NOMO-1 treated with DMSO at 0.1 percent for 48 hours (cell line): ENCODE data around the gene ZNF511.

ENCODE experiments used
- DNase-seq: peaks from one replicate; lab custom pipeline; 2025; ENCODE audit not compliant: unreplicated experiment; lab: John Stamatoyannopoulos, UW

ZNF511 gene

GRCh38 chr10:133292919-133293809, 15.6 kb upstream of the ZNF511 start:
- DNase-seq = peak; percentile 17

- DNase-seq = no peak
Observed at GRCh38 chr10:133293810-133294119, 14.9 kb upstream of the ZNF511 start.

DNA sequence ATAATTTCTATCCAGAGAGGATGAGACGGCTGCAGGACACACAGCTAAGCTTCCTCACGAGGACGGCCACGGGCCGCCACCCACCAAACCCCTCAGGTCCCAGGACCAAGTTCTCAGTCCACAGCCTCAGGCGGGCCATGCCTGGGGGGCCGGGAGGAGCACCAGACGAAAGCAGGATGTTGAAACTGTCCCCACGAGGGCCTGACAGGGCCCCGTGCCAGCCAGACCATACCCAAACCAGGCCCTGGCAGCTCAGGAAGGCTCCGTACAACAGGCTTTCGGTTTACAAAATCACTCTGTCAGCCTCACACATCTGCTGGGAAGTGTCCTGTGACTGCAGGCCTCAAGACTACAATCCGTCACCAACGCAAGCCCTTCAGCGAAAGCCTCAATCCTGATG, 14.5 kb upstream of the ZNF511 start:
- no peak for DNase-seq

DNA sequence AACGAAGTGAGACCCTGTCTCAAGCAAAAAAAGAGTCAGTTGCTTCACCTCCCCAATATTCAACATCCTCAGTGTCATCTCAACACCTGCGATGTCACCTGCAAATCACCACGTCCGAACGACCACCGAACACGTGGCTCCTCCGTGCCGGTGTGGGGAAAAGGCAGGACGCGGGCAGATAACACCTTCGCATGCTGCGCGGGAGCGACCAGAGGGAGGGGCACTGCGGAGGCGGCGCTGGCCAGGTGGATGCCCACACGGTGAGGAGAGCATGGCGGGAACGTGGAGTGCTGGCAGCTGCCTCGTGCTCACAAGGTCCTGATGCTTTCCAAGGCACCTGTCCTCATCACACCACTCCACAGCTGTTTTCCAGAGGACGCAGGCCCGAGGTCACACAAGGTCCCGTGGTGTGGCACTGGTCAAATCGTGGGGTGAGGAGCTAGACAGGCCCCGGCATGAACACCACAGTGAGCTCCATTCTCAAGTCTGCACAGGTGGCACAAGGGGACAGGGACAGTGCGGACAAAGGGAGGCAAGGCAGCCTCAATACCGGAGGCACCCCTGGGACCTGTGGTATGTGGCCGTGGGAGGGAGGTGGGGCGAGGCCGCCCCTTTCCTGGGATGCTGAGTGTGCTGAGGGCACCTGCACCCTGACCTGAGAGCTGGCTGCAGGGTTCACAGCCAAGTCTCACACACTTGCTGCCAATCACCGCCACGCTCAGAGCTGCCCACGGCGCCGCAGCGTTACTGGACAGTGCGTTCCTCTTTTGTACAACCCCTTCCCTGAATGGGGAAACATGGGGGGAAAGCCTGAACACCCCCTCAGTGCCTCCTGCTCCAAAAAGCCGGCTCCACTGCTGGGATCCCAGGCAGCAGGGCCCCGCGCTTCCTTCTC, 13.0 kb upstream of the ZNF511 start:
- DNase-seq = no peak

DNA sequence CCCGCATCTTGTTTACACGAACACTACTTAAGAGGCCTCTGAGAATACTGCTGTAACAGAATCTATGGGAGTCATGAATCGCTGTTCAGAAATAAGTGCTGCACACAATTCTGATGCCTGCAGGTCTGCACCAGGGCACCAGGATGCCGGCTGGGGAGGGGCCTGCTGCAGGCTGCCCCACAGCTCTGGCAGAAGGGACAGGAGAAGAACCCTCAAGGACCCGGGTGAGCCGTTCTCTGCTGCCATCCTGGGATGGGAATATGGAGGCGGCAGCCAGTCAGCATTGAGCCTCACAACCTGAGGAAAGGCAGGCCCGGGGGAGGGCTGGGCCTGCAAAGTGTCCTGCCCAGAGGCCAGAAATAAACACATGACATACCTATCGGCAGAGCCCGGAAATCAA, 11.2 kb upstream of the ZNF511 start:
- DNase-seq = no peak

GRCh38 chr10:133298466-133298865, 10.2 kb upstream of the ZNF511 start:
- DNase-seq = no peak

- DNase-seq = no peak
Observed at GRCh38 chr10:133299224-133299623, 9.5 kb upstream of the ZNF511 start.

GRCh38 chr10:133299738-133300137, 9.0 kb upstream of the ZNF511 start:
- no peak for DNase-seq

GRCh38 chr10:133302230-133302629, 6.5 kb upstream of the ZNF511 start:
- DNase-seq = no peak

DNA sequence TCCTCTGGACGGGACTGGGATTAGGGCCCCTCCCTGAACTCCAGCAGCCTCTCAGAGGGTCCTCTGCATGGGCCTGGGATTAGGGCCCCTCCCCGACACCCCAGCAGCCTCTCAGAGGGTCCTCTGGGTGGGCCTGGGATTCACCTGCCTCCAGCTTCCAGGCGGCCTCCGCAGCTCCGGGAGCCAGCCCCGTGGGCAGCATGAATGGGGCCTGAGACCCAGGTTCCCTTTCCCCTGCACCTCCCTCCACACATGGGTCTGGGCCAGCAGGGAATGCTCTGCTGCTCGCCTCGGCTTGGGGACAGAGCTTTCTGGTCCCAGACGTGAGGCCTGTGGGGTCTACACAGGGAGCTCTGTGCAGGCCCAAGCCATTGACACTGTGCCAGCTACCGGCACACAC, 5.5 kb upstream of the ZNF511 start:
- no peak for DNase-seq

GRCh38 chr10:133306097-133306476, 2.6 kb upstream of the ZNF511 start:
- DNase-seq = no peak

DNA sequence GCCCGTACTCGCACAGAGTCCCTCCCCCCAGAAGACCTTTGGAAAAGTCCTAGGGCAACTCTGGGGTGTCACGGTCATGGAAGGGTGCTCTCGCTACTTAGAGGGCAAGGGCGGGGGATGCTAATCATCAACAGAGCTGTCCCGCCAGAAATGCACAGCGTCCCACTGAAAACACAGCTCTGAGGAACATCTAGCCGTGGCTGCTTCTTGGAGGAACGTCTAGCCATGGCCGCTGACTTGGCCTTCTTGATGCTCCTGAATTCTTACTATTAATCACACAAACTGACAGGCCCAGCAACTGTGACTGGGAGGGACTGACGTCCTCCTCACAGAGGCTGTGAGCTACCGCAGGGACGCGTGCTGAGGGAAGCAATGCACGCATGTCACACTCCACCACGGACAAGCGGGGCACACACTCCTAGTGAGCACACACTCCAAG, 1.8 kb upstream of the ZNF511 start:
- DNase-seq = no peak

DNA sequence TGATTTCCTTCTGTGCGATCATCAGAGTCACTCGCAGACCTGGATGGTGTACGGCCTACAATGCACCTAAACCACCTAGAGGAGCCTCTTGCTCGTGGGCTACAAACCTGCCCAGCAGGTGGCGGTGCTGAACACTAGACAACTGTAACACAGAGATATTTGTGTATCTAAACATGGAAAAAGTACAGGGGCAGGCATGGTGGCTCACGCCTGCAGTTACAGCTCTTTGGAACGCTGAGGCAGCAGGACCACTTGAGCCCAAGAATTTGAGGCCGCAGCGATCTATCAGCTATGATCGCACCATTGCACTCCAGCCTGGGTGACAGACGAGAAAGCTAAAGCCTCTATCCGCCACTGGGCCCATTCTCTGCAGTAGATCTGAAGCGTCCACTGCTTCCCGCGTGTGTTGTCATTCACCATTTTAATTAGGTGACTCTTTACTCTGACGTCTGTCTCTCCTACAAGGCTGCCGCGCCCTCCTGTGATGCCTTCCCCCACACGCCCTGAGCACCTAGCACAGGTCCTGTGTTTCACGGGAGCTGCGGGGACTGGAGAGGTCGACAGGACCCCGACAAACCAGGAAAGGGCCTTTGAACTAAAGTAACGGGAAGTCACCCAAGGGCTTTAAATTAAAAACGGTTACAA, 816 bp upstream of the ZNF511 start:
- peak; percentile 53 for DNase-seq

GRCh38 chr10:133309100-133309719, 496 bp downstream of the ZNF511 start:
- peak; percentile 62 for DNase-seq

GRCh38 chr10:133309720-133310398, 1.1 kb downstream of the ZNF511 start:
- no peak for DNase-seq

GRCh38 chr10:133310399-133310755, 1.7 kb downstream of the ZNF511 start:
- DNase-seq = no peak

GRCh38 chr10:133310789-133311188, 2.1 kb downstream of the ZNF511 start:
- DNase-seq = no peak

DNA sequence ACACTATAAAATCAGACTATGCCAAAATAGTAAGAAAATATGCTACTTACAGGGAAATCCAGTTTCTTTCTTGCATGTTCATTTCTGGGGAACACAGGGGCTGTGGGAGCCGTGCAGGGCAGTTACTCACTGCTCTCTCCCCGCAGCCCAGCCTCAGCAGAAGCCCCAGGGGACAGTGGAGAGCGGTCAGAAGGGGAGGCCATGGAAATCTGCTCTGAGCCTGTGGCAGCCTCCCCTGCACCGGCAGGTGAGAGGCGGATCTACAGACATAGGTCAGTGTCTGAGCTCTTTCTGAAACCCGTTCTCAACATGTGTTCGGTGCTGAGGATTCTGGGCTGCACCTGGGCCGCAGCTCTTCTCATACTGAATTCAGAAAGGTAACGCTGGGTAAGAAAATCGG, 2.9 kb downstream of the ZNF511 start:
- DNase-seq = no peak

- no peak for DNase-seq
Observed at GRCh38 chr10:133312016-133312768, 3.5 kb downstream of the ZNF511 start.

DNA sequence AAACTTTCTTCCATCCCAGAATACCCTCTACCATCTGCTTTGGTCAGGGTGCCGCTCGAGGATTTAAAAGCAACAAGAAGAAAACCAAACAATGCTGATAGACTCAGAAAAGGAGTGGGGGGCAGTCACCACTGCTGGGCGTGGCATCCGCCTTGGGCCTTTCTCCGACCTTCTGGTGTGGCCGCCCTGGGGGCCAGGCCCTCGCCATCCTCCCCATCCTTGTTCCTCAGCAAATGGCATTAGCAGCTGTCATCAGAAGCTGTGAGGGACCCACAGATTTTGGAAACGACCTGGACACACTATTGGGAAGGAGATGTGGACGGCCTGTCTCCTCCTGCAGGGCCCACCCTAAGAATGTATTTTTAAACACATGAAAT, 4.0 kb downstream of the ZNF511 start:
- DNase-seq = no peak
